OCI-LY3 (cell line): ENCODE data around the gene UBAC2.

Source experiments
- CTCF ChIP-seq: fragments of 200-600, 300-600 bp; sonication (generic); IDR thresholded peaks from 2 replicates; pipeline ENCODE4 v1.5.1; 2014; ENCODE audit warnings: antibody characterized with exemption, low read length, low read depth
- EZH2phosphoT487 ChIP-seq: fragments of 200-600 bp; shearing (Covaris generic); IDR thresholded peaks from 2 replicates; pipeline ENCODE4 v1.6.1; 2018; ENCODE audit warnings: antibody characterized with exemption, mixed run types, low read depth

- TF ChIP-seq CTCF (no peak), EZH2phosphoT487 (no peak)
Measured at GRCh38 chr13:99390601-99391000, 189.9 kb downstream of the UBAC2 start.
